Mucosa of descending colon (tissue), 3 donors: ENCODE results near the gene TOP1. TPM values are rescaled to one million over a fixed set of nuclear protein-coding genes. Genes with fewer than 3 reads are reported as not detected.
A peak's percentile ranks its signal among the peaks of the same experiment; 100 is the strongest.
"Not testable (repeated sequence)": the region's sequence is repeated elsewhere in the genome, so short reads cannot be mapped to it uniquely, and the experiment has no call there.

Experiments
- ATAC-seq: fragments of 200-7000 bp; cut with Tn5 transposase; one replicate; pipeline ENCODE4 v1.9.1; 2020; ENCODE audit warnings: mild to moderate bottlenecking, moderate library complexity
- DNase-seq, 3 donors: peaks; one replicate each; pipeline ENCODE4 v3.0.0-alpha.2; 2020
- H3K36me3 ChIP-seq: fragments of 200-600 bp; one replicate; pipeline ENCODE4 v1.8.0; 2021; ENCODE audit warnings: low read depth, mild to moderate bottlenecking
- H3K4me1 ChIP-seq: fragments of 200-600 bp; one replicate; pipeline ENCODE4 v1.8.0; 2021; ENCODE audit warnings: low read depth, mild to moderate bottlenecking
- H3K4me3 ChIP-seq: fragments of 200-600 bp; one replicate; pipeline ENCODE4 v1.8.0; 2021; ENCODE audit warnings: mild to moderate bottlenecking
- H3K9me3 ChIP-seq: fragments of 200-600 bp; one replicate; pipeline ENCODE4 v1.8.0; 2021; ENCODE audit warnings: mild to moderate bottlenecking
- CTCF ChIP-seq: fragments of 200-600 bp; IDR thresholded peaks from one replicate; pipeline ENCODE4 v1.8.0; 2022; ENCODE audit warnings: antibody characterized with exemption, mild to moderate bottlenecking
- intact Hi-C, 2 donors: fragments of 100-400 bp; cut with DNase I in 1 of 2; cut with micrococcal nuclease in 1 of 2; formaldehyde crosslinking; loops; one replicate each; pipeline versions ENCODE4 v1.11.0 to v1.11.1; 2022; cut with DNase I, micrococcal nuclease
- total RNA-seq, 3 donors: library from RNA; stranded (reverse); fragmentation: NEBNext Ultra II Directional in 2 of 3; extraction: Animal tissue kit (Norgen Biotek cat#: 25700) in 2 of 3; gene quantifications; one replicate each; pipeline versions ENCODE4 v1.2.1 to v1.2.4, GENCODE V29; 2021 to 2023
- donor health status: DM: no; HTN: no; CAD: no; lungs with moderate emphysema.
- donor health status: DM: no; HTN: no; CAD: no.
- donor health status: DM: no; HTN: yes; CAD: no.

TOP1 gene
- total RNA-seq, 3 donors from 2014 or later = 51.8 to 60.0 (median 57.7) TPM

- TF ChIP-seq CTCF = no peak
- intact Hi-C loops = no loop called here
- H3K4me3 ChIP-seq = no peak overlapping the region
- H3K9me3 ChIP-seq = no peaks in the 10 kb centered on the region
- no peak for ATAC-seq
- no peaks in the 10 kb centered on the region for H3K36me3 ChIP-seq
- no peak for DNase-seq
- no peaks in the 10 kb centered on the region for H3K4me1 ChIP-seq
Measured at GRCh38 chr20:41116282-41116956, 87.8 kb downstream of the TOP1 start.

- ATAC-seq, H3K9me3 ChIP-seq, H3K36me3 ChIP-seq, H3K4me1 ChIP-seq, intact Hi-C loops, DNase-seq, H3K4me3 ChIP-seq: not testable (repeated sequence)
Measured at GRCh38 chr20:41118159-41118558, 89.5 kb downstream of the TOP1 start.

GRCh38 chr20:41118632-41119031 is 90.0 kb downstream of the TOP1 start:
- Histone ChIP-seq H3K9me3 (no peaks in the 10 kb centered on the region), H3K4me1 (no peaks in the 10 kb centered on the region), H3K36me3 (no peaks in the 10 kb centered on the region), H3K4me3 (no peak overlapping the region)
- peak; percentile 31 for ATAC-seq
- intact Hi-C loops = no loop called here
- peak in 1 of 3 donors; percentile 33 for DNase-seq
- no peak for TF ChIP-seq CTCF

- Histone ChIP-seq H3K9me3 (no peaks in the 10 kb centered on the region), H3K36me3 (no peaks in the 10 kb centered on the region), H3K4me1 (peaks cover 3% of the 10 kb centered on the region), H3K4me3 (no peak overlapping the region)
- TF ChIP-seq CTCF = no peak
- DNase-seq = no peak
- intact Hi-C loops = no loop called here
- peak; percentile 71 for ATAC-seq
Measured at GRCh38 chr20:41119614-41120561, 91.3 kb downstream of the TOP1 start.

GRCh38 chr20:41121399-41121798 is 92.8 kb downstream of the TOP1 start:
- intact Hi-C loops = no loop called here
- no peak overlapping the region for H3K4me3 ChIP-seq
- no peaks in the 10 kb centered on the region for H3K9me3 ChIP-seq
- no peak for ATAC-seq
- no peak for TF ChIP-seq CTCF
- peaks cover 8% of the 10 kb centered on the region for H3K4me1 ChIP-seq
- no peaks in the 10 kb centered on the region for H3K36me3 ChIP-seq
- DNase-seq = no peak

- intact Hi-C loops = no loop called here
- Histone ChIP-seq H3K36me3 (no peaks in the 10 kb centered on the region), H3K9me3 (no peaks in the 10 kb centered on the region), H3K4me1 (peaks cover 8% of the 10 kb centered on the region), H3K4me3 (no peak overlapping the region)
- DNase-seq = no peak
- ATAC-seq = no peak
- TF ChIP-seq CTCF = no peak
Measured at GRCh38 chr20:41123631-41124030, 95.0 kb downstream of the TOP1 start.
